GM12878 (cell line): ENCODE data around the gene CD164. TPM values are rescaled to one million over a fixed set of nuclear protein-coding genes. Genes with fewer than 3 reads are reported as not detected.

ENCODE experiments used
- ATF7 ChIP-seq: fragments of 450-650 bp; IDR thresholded peaks from 2 replicates; pipeline ENCODE4 v1.6.1; 2016; ENCODE audit warnings: low read depth, mild to moderate bottlenecking
- E2F8 ChIP-seq: fragments of 450-650 bp; IDR thresholded peaks from 2 replicates; pipeline ENCODE4 v1.6.1; 2018; ENCODE audit warnings: mild to moderate bottlenecking, low read depth, moderate library complexity; ENCODE audit not compliant: partially characterized antibody
- HDAC6 ChIP-seq: fragments of 200-600 bp; sonication (generic); IDR thresholded peaks from one replicate; pipeline ENCODE4 v1.8.0; 2017; ENCODE audit warnings: antibody characterized with exemption; ENCODE audit not compliant: unreplicated experiment
- HDGF ChIP-seq: fragments of 450-650 bp; IDR thresholded peaks from 2 replicates; pipeline ENCODE4 v1.6.1; 2016; ENCODE audit warnings: antibody characterized with exemption
- IKZF2 ChIP-seq, 2 experiments: fragments of 450-650 bp; IDR thresholded peaks; 2 replicates each; pipeline ENCODE4 v1.6.1; 2017; ENCODE audit warnings: mild to moderate bottlenecking in 2 of 2, moderate library complexity in 2 of 2
- REST ChIP-seq: IDR thresholded peaks from 2 replicates; pipeline ENCODE4 v1.6.1; 2012; ENCODE audit warnings: mild to moderate bottlenecking, low read depth, low read length
- ZNF384 ChIP-seq: IDR thresholded peaks from 2 replicates; pipeline ENCODE4 v1.6.1; 2012; ENCODE audit warnings: low read depth, mild to moderate bottlenecking, low read length, improper control_type of control experiment, borderline replicate concordance
- polyA plus RNA-seq, 11 experiments: library from polyadenylated mRNA; depleted of rRNA in 4 of 11; unstranded in 6 of 11; stranded (reverse) in 5 of 11; fragments of >200 nt; fragmentation: Nextera tagmentation in 4 of 11; fragmentation: Illumina TruSeq in 1 of 11; extraction: Ambion mirVana in 4 of 11; extraction: Trizol in 1 of 11; gene quantifications; 1 replicate in 1 of 11; 2 replicates in 10 of 11; pipeline versions ENCODE4 v1.2.1 to v1.2.3, GENCODE V29; 2011 to 2016; ENCODE audit warnings: inconsistent platforms in 2 of 11, missing spikeins in 2 of 11, low read depth in 1 of 11
- total RNA-seq, 4 experiments: library from RNA; depleted of rRNA in 3 of 4; stranded (reverse); fragments of >200 nt in 3 of 4; fragmentation: Illumina TruSeq in 1 of 4; extraction: Trizol in 1 of 4; gene quantifications; 2 replicates each; pipeline versions ENCODE4 v1.2.1 to v1.2.3, GENCODE V29; 2013 to 2021

Gene CD164
- total and polyA plus RNA-seq, 10 of the 15 experiments (the other 5 are each of a cell fraction or from before 2014, with no cell fraction given) = 145 to 447 (median 211) TPM

GRCh38 chr6:109420751-109421150 lies 38.5 kb upstream of the CD164 start (continued):
- no peak for TF ChIP-seq ZNF384
- TF ChIP-seq HDGF = no peak
- no peak for TF ChIP-seq IKZF2 (IDR thresholded peaks at IDR 0.05)
- TF ChIP-seq REST = no peak
- no peak for TF ChIP-seq E2F8
- TF ChIP-seq HDAC6 = no peak
- no peak for TF ChIP-seq ATF7
